Skin epidermis (tissue), 12 donors: ENCODE data around the gene CNTN5.

Source experiments
- H3K27ac ChIP-seq, 21 experiments: fragments of 200-600 bp; sonication (generic) in 11 of 21; one replicate each; pipeline ENCODE4 v1.5.0; 2020; ENCODE audit warnings: mild to moderate bottlenecking in 3 of 21, inconsistent platforms in 2 of 21, moderate library complexity in 2 of 21
- H3K4me3 ChIP-seq, 7 experiments: fragments of 200-600 bp; sonication (generic) in 2 of 7; one replicate each; pipeline ENCODE4 v1.5.0; 2020; ENCODE audit warnings: inconsistent platforms in 2 of 7, mild to moderate bottlenecking in 2 of 7, moderate library complexity in 1 of 7

The CNTN5 gene

DNA sequence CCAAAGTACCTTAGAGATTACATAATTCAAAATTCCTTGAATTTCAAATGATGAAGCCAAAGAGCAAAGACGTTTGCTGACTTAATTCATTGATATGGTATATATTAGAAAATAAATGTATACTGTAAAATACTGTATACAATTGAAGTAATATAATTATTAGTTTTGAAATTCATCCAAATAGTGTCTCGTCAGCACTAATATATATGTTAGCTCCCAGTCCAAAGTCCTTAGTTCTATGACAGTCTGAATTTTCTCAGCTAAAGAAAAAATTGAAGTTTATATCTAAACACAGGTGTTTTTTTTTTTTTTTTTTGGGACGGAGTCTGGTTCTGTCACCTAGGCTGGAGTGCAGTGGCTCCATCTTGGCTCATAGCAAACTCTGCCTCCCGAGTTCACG lies 431.3 kb downstream of the CNTN5 start:
- Histone ChIP-seq H3K4me3 (no peak overlapping the region), H3K27ac (no peak overlapping the region)

DNA sequence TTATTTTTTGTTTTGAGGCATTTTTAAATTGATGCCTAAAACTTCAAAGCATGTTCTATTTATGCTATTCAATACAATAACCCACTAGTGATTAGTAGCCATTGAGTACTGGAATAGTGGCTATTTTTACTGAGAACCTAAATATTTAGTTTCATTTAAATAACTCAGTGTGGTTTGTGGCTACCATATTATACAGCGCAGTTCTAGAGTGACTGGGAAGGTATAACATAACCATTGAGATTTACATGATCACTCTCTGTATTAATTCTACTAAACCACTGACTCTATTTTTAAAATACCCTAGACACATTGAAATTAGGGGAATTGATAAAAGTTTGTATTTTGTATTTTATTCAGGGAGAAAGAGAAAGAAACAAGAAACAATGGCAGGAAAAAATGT lies 441.2 kb downstream of the CNTN5 start:
- no peak overlapping the region for H3K4me3 ChIP-seq
- H3K27ac ChIP-seq = no peak overlapping the region

DNA sequence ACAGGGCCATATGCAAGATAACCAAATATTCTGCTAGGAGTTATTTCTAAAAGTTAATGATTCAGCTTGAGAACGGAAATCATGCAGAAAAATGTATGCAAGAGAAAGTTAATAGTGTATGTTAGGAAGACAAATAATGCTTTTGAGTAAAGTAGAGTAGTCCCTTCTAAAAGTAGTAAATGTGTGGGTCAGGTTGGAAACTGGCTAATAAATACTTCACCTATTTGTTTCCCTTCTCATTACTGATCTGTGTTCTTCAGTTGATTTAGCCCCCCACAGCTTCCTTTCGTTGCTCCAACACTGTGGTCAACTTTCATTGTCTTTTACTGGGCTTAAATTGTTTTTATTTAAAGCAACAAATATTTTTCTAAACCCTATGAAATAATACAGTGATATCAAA lies 444.2 kb downstream of the CNTN5 start:
- Histone ChIP-seq H3K4me3 (no peak overlapping the region), H3K27ac (no peak overlapping the region)

DNA sequence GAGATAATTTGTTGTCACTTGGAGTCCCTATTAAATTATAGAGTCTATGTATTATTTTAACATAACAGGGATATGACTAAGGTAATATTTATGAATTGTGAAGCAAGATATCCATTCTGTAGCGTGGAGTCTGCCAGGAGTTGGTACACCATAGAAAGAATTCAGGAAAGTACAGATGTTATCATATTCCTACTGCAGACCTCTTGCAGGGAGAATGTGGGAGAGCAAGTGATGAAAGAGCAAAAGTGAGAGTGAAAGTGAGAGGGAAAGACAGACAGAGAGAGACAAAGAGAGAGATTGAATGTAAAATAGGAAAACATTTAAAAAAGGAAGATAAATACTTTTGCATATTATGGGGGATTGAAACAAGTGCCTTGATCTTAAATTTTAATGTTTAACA lies 468.8 kb downstream of the CNTN5 start:
- no peak overlapping the region for H3K27ac ChIP-seq
- no peak overlapping the region for H3K4me3 ChIP-seq

DNA sequence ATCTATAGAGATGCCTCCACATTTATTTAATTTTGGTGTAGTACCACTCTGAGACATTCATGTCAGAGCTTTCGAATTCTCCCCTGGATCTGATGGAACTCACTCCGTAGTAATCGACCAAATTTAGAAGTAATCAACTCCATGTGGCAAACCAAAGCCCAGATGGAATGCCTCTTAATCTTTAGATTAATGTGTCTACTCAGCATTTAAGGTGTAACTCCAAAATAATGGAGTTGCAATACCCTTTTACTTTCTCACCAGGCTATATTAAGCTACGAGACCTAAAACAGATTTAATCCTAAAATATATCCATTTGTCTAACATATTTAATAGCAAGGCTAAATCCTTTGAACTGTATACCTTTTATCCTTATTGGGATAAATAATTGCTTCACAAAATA lies 473.3 kb downstream of the CNTN5 start:
- Histone ChIP-seq H3K27ac (no peak overlapping the region), H3K4me3 (no peak overlapping the region)

DNA sequence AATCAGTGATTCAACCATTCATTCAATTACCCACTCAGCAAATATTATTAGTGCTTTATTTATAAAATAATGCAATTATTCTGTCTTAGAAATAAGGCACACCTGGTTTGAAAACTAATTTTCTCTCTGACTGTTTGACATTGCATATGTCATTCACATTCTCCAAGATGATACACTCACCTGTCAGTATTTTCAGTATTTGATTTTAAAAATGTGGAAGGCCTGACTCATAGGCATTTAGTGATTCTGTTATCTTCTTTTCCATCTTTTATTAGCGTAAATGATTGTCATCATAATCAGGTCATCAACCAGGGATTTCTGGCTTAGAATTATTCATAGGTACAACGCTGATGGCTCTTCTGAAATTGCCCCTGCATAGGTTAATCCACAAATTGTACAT lies 480.9 kb downstream of the CNTN5 start:
- Histone ChIP-seq H3K27ac (no peak overlapping the region), H3K4me3 (no peak overlapping the region)

DNA sequence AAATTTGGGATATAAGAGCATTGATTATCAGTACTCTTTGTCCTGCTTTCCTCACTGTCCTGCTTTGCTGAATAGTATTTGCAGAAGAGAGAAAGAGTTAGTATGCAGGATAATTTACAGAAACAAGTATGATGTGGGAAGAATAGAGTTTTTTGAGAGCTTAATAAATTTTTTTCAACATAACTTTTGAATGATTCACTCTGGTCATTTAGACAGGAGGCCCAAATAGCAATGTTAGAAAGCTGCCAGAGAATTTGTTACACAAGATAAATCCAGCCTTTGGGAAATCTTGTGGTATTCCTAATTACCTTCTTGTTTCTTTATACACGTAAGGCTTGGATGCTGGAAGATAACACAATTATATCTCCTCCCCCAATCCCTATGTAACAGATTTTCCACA lies 484.6 kb downstream of the CNTN5 start:
- Histone ChIP-seq H3K27ac (no peak overlapping the region), H3K4me3 (no peak overlapping the region)

DNA sequence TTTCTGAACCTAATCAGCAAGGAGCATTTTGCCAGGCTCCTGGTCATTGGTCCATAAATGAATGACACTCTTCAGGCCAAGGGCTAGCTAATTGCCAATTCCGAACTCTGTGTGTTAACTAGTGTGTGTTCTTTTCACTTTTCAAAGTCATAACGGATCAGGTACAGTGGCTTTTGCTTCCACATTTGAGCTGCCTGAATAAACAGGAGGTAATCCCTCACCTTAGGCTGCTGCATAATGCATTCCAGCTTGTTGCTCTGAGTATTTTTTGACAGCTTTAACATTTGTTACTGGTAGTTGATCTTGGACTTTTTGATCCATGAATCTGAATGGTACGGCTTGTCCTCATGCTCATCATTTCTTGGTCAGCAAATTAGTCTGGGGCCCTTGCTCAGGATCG lies 485.1 kb downstream of the CNTN5 start:
- Histone ChIP-seq H3K27ac (no peak overlapping the region), H3K4me3 (no peak overlapping the region)

DNA sequence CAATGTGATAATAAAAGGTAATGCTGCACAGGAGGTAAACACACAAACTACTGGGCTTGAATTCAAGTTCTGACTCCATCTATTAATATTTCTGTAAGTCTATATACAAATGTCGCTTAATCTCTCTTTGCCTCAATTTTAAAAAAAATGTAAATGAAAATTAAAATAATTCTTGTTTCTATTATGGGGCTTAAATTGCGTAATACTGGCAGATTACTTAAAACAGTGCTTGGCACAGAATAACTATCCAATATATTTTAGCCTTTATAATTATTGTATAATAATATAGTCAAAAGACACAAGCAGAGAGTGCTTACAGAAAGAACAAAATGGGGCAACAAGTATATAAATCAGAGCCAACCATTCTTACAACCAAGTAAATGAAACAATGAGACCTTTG lies 489.1 kb downstream of the CNTN5 start:
- H3K27ac ChIP-seq = no peak overlapping the region
- H3K4me3 ChIP-seq = no peak overlapping the region

DNA sequence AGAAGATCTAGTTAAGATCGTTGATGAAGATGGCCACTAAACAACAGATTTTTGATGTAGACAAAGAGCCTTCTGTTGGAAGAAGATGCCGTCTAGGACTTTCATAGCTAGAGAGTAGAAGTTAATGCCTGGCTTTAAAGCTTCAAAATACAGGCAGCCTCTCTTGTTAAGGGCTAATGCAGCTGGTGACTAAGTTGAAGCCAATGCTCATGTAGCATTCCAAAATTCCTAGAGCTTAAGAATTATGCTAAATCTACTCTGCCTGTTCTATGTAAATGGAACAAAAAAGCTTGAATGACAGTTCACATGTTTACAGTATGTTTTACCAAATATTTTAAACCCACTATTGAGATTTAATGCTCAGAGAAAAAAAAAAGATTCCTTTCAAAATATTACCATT lies 492.6 kb downstream of the CNTN5 start:
- Histone ChIP-seq H3K4me3 (no peak overlapping the region), H3K27ac (no peak overlapping the region)

DNA sequence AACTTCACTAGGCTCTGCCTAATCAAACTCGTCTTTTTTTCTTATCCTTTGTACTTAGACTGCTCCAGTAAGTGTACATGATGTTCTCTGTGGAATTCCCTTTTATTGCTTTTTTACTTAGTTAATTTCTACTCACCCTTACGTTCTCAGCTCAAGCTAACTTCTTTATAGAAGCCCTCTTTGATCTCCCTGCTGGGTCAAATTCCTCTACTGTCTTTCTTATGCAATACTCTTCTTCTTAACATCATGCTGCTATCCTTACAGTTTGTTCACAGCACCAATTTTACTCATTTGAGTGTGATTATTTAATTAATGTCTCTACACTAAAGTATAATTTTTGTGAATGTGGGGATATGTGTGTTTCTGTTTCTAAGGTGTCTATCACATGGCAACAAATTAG lies 498.3 kb downstream of the CNTN5 start:
- Histone ChIP-seq H3K4me3 (no peak overlapping the region), H3K27ac (no peak overlapping the region)

DNA sequence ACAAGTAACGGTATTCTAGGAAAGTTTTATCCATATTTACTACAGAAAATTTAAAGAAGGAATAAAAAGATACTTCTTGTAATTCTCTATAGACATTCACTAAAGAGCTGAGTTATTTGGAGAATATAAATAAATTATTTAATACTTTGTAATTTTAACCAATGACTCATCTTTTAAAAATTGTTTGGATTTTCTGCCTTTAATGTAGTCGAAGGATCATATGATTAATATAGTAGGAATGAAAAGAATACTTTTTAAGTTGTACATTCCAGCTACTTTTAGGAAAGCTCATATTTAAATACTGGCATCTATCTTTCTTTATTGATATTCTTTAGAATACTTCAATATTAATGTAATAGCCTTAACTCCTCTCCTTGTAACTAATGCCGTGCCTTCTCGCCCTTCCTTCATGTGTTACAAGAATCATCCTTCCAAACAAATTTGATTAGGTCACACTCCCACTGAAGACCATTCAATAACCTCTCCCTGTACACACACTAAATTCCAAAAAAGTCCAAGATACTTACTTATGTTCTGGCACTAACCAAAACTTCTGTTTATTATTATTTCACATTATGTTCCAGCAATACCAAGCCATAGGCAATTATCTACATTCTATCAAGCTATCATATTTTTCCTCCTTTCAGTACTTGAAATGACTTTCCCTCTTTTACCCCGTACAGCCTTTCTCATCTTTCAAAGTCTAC lies 501.9 kb downstream of the CNTN5 start:
- Histone ChIP-seq H3K4me3 (no peak overlapping the region), H3K27ac (no peak overlapping the region)

DNA sequence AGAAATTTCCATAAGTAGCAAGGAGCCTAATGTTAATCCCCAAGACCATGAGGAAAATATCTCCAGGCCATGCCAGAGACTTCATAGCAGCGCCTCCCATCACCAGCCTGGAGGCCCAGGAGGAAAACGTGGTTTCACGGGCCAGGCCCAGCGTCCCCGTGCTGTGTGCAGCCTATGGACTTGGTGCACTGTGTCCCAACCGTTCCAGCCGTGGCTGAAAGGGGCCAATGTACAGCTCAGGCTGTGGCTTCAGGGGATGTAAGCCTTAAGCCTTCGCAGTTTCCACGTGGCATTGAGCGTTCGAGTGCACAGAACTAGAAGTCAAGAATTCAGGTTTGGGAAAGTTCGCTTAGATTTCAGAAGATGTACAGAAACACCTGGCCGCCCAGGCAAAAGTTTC lies 510.7 kb downstream of the CNTN5 start:
- no peak overlapping the region for H3K4me3 ChIP-seq
- H3K27ac ChIP-seq = no peak overlapping the region

DNA sequence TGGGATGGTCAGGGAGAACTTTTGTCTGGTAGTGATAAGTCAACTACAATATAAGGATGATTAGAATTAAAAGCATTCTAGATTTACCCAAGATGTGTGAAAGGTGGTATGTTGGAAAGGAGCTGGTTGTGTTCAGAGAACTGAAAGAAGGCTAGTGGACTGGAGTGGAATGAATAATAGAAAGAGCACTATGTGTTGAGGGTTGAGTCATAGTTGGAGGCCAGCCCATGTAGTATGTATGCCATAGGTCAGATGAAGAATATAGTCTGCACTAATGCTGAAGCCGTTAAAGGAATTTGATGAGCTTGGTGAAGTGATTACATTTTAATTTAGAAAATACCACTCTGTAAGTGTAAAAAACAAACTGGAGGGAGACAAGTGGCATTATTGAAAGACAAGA lies 514.1 kb downstream of the CNTN5 start:
- no peak overlapping the region for H3K27ac ChIP-seq
- H3K4me3 ChIP-seq = no peak overlapping the region

DNA sequence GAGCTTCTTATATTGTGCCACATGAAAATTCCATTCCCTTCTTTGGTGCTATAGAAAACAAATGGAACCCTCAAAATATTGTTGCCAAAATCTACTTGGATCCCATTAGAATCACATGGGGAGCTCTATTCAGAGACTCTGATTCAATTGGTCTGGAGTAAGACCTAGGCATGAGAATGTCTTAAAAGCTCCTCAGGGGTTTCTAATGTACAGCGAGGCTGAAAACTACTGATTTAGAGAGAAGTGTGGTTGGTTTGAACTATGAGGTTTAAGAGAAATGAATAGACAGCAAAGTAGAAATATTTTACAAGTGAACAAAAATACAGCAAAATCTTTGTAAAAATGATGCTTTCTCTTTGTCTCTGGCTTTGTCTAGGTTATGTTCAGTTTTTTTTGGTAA lies 514.7 kb downstream of the CNTN5 start:
- H3K4me3 ChIP-seq = no peak overlapping the region

DNA sequence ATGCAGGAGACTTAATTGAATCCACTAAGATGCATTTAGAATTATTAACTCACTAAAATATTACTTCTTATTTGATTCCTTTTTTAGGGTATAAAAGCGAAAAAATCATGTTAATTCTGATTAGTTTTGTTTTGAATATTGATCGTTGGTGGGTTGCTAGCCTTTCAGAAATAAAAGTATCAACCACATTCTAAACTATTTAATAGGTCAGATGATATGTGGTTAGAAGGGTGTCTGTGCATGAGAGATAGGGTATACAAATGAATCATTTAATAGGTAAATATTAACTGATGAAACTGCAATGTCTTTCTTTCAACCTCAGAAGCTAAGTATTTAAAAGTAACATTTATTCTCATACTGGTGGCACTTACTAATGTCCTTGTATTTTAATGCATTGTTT lies 515.1 kb downstream of the CNTN5 start:
- Histone ChIP-seq H3K4me3 (no peak overlapping the region), H3K27ac (no peak overlapping the region)

More for the DNA sequence above, 514.7 kb downstream of the CNTN5 start:
- no peak overlapping the region for H3K27ac ChIP-seq

DNA sequence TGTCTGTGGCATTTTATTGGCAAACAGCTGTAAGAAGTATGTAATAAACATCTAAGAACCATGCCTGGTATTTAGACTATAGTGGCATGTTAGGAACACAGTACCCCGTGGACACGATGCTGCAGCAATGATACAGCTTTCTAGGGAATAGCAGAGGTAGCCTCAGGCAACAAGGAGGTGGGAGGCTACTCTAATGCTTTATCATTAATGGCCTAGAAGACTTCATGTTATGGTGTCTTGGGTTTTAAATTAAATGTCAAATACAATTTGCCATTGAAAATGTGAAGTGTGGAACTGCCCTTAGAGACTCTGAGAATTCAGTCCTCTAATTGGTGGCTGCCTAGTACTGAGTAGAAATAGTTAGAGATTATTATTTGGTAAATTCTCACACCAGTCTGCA lies 516.9 kb downstream of the CNTN5 start:
- Histone ChIP-seq H3K4me3 (no peak overlapping the region), H3K27ac (no peak overlapping the region)

DNA sequence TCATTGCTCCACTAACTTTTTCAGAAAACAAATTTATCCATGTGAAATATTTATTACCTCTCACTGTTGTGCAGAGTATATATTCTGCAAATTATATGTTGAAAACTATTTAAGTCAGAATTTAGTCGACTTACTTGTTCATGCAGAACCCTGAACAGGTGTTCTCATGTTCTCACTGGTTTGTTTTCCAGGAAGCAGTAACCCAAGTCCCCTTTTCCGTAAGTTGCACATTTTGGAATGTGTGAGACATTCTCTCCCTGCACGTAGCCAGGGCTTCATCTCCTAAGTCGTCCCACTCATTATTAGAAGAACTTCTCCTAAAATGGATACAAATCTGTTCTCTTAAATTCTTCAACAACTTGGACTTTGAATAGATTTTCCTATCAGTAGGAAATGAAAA lies 524.9 kb downstream of the CNTN5 start:
- Histone ChIP-seq H3K27ac (no peak overlapping the region), H3K4me3 (no peak overlapping the region)

DNA sequence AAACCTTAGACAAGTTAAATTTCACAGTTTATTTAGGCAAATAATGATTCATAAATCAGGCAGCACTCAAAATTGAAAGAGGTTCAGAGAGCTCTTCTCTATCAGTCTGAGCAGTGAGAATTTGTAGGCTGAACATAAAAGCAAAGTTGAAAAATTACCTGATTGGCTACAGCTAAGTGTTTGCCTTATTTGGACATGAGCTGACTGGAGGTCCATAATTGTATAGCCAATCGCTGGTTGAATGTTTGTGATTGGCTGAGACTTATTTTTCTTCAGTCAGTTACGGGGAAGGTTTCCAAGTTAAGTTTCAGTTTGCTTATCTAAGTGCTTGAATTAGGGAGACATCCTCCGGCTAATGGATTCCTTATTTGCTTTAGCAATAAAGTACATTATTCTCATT lies 527.5 kb downstream of the CNTN5 start:
- Histone ChIP-seq H3K4me3 (no peak overlapping the region), H3K27ac (no peak overlapping the region)

DNA sequence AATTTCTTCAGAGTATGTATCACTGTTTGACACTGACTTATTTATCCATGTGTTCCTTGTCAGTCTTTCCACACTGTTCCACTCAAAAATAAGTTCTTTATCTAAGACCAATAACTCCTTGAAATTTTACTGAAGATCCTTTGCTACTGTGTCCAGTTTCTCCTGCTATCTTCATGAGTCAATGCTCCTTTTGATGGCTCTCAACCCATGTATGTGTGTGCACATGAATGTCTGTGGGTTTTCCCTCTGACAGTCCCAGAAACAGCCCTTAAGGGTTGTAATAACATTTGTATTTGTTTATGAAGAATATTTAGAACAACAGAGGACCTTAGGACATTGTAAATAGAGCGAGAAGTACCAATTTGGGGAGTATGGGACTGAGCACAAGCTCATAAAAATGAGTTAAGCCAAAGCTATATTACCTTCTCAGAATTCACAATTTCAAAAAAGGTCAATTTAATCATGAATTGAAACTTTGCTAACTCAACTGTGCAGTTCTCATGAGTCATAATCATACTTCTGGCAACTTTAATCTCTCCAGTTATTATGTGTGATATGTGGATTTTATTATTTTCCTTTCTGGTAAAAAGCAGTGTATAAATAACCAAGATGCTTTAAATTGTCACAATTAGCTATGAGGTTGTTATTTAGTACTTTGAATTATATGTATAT lies 533.6 kb downstream of the CNTN5 start:
- no peak overlapping the region for H3K27ac ChIP-seq
- no peak overlapping the region for H3K4me3 ChIP-seq

DNA sequence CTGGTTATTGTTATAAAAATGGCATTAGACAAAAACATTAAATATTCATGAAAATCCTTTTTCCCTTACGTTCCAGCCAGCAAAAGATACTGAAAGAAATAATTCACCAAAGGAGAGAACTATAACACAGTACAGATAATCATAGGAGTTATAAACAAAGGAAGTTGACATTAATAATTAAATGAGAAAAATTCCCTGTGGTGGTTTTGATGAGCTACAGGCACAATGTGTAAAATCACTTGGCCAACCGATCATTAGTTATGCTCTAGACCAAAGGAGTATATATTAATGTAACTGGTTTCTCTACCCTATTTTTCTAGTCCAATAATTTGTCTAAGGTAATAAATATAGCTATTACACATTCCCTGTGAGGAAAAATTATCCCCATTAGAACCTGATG lies 534.7 kb downstream of the CNTN5 start:
- no peak overlapping the region for H3K4me3 ChIP-seq

DNA sequence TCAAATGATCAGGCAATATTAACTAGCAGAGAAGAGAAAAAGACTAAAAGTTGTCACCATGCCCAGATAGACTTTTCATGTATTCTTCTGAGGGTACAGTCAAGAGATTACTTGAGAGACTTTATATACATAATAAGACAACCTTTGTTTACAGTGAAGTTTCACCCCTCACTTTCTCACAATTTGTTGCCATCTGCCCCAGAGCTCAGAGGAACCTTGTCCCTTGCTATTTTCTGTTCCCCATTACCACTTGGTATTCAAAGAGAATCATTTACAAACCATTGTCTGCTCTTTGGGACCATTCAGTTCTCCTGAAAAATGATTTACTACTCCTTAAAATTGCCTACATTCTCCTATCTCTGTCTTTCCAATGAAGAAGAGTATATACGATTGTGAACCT lies 544.6 kb downstream of the CNTN5 start:
- H3K4me3 ChIP-seq = no peak overlapping the region

More for the DNA sequence above, 534.7 kb downstream of the CNTN5 start:
- no peak overlapping the region for H3K27ac ChIP-seq

More for the DNA sequence above, 544.6 kb downstream of the CNTN5 start:
- no peak overlapping the region for H3K27ac ChIP-seq
